ENCODE measurements around the gene AGPS. TPM values are rescaled to one million over a fixed set of nuclear protein-coding genes. Genes with fewer than 3 reads are reported as not detected.

Gene AGPS
- total and polyA plus RNA-seq, 2 donors (not counting 1 experiment from before 2014, with no cell fraction given) = 2.2 to 25.5 TPM

DNA sequence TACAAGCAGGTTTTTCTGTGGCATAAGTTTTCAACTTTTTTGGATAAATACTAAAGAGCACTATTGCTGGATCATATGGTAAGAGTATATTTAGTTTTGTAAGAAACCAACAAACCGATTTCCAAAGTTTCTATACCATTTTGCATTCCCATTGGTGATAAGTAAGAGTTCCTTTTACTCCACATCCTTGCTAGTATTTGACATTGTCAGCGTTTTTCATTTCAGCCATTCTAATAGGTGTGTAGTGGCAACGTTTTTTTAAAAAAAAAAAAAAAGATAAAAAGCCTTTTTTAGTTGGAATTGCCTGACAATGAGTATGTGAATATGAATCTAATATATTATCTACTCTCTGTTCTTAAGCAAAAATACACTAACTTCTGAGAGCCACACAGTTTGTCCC, 185.9 kb downstream of the AGPS start:
- TF ChIP-seq, protein P1, sequence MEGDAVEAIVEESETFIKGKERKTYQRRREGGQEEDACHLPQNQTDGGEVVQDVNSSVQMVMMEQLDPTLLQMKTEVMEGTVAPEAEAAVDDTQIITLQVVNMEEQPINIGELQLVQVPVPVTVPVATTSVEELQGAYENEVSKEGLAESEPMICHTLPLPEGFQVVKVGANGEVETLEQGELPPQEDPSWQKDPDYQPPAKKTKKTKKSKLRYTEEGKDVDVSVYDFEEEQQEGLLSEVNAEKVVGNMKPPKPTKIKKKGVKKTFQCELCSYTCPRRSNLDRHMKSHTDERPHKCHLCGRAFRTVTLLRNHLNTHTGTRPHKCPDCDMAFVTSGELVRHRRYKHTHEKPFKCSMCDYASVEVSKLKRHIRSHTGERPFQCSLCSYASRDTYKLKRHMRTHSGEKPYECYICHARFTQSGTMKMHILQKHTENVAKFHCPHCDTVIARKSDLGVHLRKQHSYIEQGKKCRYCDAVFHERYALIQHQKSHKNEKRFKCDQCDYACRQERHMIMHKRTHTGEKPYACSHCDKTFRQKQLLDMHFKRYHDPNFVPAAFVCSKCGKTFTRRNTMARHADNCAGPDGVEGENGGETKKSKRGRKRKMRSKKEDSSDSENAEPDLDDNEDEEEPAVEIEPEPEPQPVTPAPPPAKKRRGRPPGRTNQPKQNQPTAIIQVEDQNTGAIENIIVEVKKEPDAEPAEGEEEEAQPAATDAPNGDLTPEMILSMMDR (IDR thresholded peaks at IDR 0.05) = no peak
- TF ChIP-seq EZH2 (IDR thresholded peaks at IDR 0.05; ENCODE audit: borderline replicate concordance, insufficient read depth, low read depth, low read length, poor library complexity, severe bottlenecking) = no peak
- H3K4me1 Mint-ChIP-seq = no peaks in the 10 kb centered on the region
- H2AFZ ChIP-seq (ENCODE audit: insufficient read depth, low read depth, low read length, poor library complexity, severe bottlenecking) = no peak overlapping the region
- no CpG with 5 or more reads among the region's 3 CpGs for WGBS (ENCODE audit: insufficient coverage)
- H3K27me3 ChIP-seq (replicated peaks in 1 of 4; ENCODE audit: control extremely low read depth in 1 of 4, control insufficient read depth in 3 of 4, insufficient read depth in 4 of 4, low read length in 3 of 4) = no peaks in the 10 kb centered on the region
- no peak overlapping the region for H3K4me3 Mint-ChIP-seq
- H3K9me3 ChIP-seq (ENCODE audit: control extremely low read depth in 1 of 3, control insufficient read depth in 2 of 3, insufficient read depth in 1 of 3, low read length in 2 of 3) = no peaks in the 10 kb centered on the region
- H3K27me3 Mint-ChIP-seq = peaks cover 3% of the 10 kb centered on the region
- ATAC-seq (ENCODE audit: low read depth) (no peak), DNase-seq (no peak)
- no peak overlapping the region for H3K4me2 ChIP-seq (replicated peaks; ENCODE audit: low read depth, low read length, poor library complexity, severe bottlenecking)
- no peak overlapping the region for H3K4me3 ChIP-seq (ENCODE audit: control extremely low read depth in 1 of 5, extremely low read depth in 1 of 5, insufficient read depth in 1 of 5, low read depth in 2 of 5, low read length in 4 of 5)
- no peaks in the 10 kb centered on the region for H3K4me1 ChIP-seq (ENCODE audit: control insufficient read depth in 2 of 2, insufficient read depth in 2 of 2, low read length in 2 of 2)
- H3K27ac Mint-ChIP-seq = no peak overlapping the region
- ChIA-PET CTCF (no interaction called here), POLR2A (no interaction called here)
- H3K27ac ChIP-seq (ENCODE audit: low read length in 2 of 2) = no peak overlapping the region
- H3K36me3 ChIP-seq (replicated peaks in 1 of 2; ENCODE audit: control extremely low read depth in 1 of 2, control insufficient read depth in 1 of 2, extremely low read depth in 1 of 2, insufficient read depth in 2 of 2, low read length in 1 of 2) = no peaks in the 10 kb centered on the region
- H4K20me1 ChIP-seq (ENCODE audit: control insufficient read depth, insufficient read depth, low read length, poor library complexity, severe bottlenecking) = no peaks in the 10 kb centered on the region
- H3K9me3 Mint-ChIP-seq (ENCODE audit: insufficient read depth) = no peaks in the 10 kb centered on the region
- H3K79me2 ChIP-seq (ENCODE audit: control insufficient read depth, insufficient read depth, low read length) = no peaks in the 10 kb centered on the region
- intact Hi-C loops (cut with micrococcal nuclease) = no loop called here
- no peak overlapping the region for H3K9ac ChIP-seq (ENCODE audit: low read length)

DNA sequence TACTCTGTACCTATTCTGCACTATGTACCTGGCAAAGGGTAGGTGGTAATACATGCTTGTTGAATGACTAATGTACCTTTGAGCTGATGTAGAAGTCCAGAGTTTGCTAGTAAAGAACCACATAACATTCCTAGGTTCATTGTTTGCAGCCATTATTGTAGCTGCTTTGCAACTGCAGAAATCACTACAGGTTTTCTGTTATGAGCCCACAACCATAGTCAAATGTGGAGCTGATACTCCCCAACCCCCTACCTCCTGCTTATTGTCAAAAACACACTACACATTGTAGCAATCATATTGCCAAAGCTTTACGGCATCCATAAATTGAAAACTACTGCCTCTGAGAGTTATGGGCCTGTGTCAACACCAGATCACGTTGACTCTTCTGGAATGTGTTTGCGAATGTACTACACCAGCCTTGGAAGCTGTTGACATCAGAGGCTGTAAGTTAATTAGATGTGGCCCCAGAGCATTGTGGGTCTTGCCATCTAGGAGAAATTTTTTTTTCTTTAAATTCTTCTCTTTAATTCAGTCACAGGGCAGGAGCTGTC, 187.0 kb downstream of the AGPS start:
- no peak overlapping the region for H3K27ac ChIP-seq (ENCODE audit: low read length in 2 of 2)
- no peak overlapping the region for H3K4me2 ChIP-seq (replicated peaks; ENCODE audit: low read depth, low read length, poor library complexity, severe bottlenecking)
- H3K4me1 ChIP-seq (ENCODE audit: control insufficient read depth in 2 of 2, insufficient read depth in 2 of 2, low read length in 2 of 2) = no peaks in the 10 kb centered on the region
- intact Hi-C loops (cut with micrococcal nuclease) = no loop called here
- H3K9ac ChIP-seq (ENCODE audit: low read length) = no peak overlapping the region
- TF ChIP-seq, protein P1 (IDR thresholded peaks at IDR 0.05) = no peak
- no peak for TF ChIP-seq EZH2 (IDR thresholded peaks at IDR 0.05; ENCODE audit: borderline replicate concordance, insufficient read depth, low read depth, low read length, poor library complexity, severe bottlenecking)
- no peaks in the 10 kb centered on the region for H3K27me3 ChIP-seq (replicated peaks in 1 of 4; ENCODE audit: control extremely low read depth in 1 of 4, control insufficient read depth in 3 of 4, insufficient read depth in 4 of 4, low read length in 3 of 4)
- Mint-ChIP-seq H3K9me3 (ENCODE audit: insufficient read depth) (no peaks in the 10 kb centered on the region), H3K27me3 (peaks cover 3% of the 10 kb centered on the region), H3K27ac (no peak overlapping the region), H3K4me3 (no peak overlapping the region), H3K4me1 (no peaks in the 10 kb centered on the region)
- WGBS (ENCODE audit: insufficient coverage) = 100% methylated on average over 1 of the region's 3 CpGs
- POLR2A ChIA-PET = no interaction called here
- no peak overlapping the region for H2AFZ ChIP-seq (ENCODE audit: insufficient read depth, low read depth, low read length, poor library complexity, severe bottlenecking)
- H3K9me3 ChIP-seq (ENCODE audit: control extremely low read depth in 1 of 3, control insufficient read depth in 2 of 3, insufficient read depth in 1 of 3, low read length in 2 of 3) = no peaks in the 10 kb centered on the region
- no peak for DNase-seq
- no peaks in the 10 kb centered on the region for H3K79me2 ChIP-seq (ENCODE audit: control insufficient read depth, insufficient read depth, low read length)
- ATAC-seq (ENCODE audit: low read depth) = no peak
- no peaks in the 10 kb centered on the region for H3K36me3 ChIP-seq (replicated peaks in 1 of 2; ENCODE audit: control extremely low read depth in 1 of 2, control insufficient read depth in 1 of 2, extremely low read depth in 1 of 2, insufficient read depth in 2 of 2, low read length in 1 of 2)
- no peaks in the 10 kb centered on the region for H4K20me1 ChIP-seq (ENCODE audit: control insufficient read depth, insufficient read depth, low read length, poor library complexity, severe bottlenecking)
- CTCF ChIA-PET = no interaction called here
- no peak overlapping the region for H3K4me3 ChIP-seq (ENCODE audit: control extremely low read depth in 1 of 5, extremely low read depth in 1 of 5, insufficient read depth in 1 of 5, low read depth in 2 of 5, low read length in 4 of 5)

All from B cell (primary cell).